Skeletal muscle cell (primary cell): ENCODE results near the gene SERPINA4.
"Not testable (repeated sequence)": the region's sequence is repeated elsewhere in the genome, so short reads cannot be mapped to it uniquely, and the experiment has no call there.

ENCODE experiments used
- DNase-seq: peaks from one replicate; pipeline ENCODE4 v3.0.0-alpha.2; 2010; ENCODE audit warnings: low read depth
- H3K4me3 ChIP-seq: 2 replicates; pipeline ENCODE4 v1.5.1; 2011; ENCODE audit warnings: low read depth, mild to moderate bottlenecking, control low read depth, low read length, moderate library complexity

The SERPINA4 gene

DNA sequence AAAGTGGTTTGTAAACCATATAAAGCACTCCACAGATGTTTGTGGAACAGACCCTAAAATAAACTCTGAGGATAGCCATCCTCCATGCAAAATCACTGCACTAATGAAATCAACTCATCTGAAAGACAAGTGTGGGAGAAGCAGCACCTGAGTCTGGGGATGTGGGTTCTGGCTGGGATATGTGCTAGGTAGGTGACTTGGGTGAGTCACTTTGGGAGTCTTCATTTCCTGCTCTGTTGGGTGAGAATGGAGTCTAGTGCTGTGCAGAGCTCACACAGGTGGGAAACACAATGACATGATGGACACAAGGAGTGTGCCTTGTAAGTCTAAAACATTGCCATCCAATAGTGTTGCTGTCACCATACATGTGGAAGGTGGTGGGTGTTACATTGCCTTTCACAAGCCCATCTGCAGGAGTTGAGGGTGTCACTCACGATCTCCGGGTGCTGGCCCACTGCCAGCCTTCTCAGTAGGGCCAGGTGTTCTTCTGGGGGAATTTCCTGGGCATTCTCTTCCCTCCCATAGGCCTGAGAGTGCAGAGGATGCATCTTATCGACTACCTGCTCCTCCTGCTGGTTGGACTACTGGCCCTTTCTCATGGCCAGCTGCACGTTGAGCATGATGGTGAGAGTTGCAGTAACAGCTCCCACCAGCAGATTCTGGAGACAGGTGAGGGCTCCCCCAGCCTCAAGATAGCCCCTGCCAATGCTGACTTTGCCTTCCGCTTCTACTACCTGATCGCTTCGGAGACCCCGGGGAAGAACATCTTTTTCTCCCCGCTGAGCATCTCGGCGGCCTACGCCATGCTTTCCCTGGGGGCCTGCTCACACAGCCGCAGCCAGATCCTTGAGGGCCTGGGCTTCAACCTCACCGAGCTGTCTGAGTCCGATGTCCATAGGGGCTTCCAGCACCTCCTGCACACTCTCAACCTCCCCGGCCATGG, 2.0 kb downstream of the SERPINA4 start:
- no peak overlapping the region for H3K4me3 ChIP-seq
- no peak for DNase-seq

DNA sequence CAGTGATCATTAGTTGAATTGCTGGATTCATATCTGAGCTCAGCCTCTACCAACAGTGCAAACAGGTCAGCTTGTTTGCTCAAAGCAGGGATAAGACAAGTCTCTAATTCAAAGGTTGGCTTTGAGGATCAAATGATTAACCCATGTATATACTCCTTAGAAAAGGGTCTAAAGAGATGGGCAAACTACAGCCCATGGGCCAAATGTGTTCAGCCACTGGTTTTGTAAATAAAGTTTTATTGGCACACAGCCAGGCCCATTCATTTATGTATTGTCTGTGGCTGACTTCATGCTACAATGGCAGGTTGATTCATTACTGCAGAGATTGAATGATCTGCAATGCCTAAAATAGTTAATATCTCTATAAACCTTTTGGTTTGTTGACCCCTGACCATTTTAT, 3.1 kb downstream of the SERPINA4 start:
- H3K4me3 ChIP-seq, result no peak overlapping the region
- no peak for DNase-seq

GRCh38 chr14:94568186-94568585, 6.9 kb downstream of the SERPINA4 start:
- no peak overlapping the region for H3K4me3 ChIP-seq
- DNase-seq, result no peak

- no peak for DNase-seq
- H3K4me3 ChIP-seq, result no peak overlapping the region
These were observed 8.2 kb downstream of the SERPINA4 start for GRCh38 chr14:94569381-94570001.

GRCh38 chr14:94570002-94570400, 8.8 kb downstream of the SERPINA4 start:
- no peak overlapping the region for H3K4me3 ChIP-seq
- no peak for DNase-seq

DNA sequence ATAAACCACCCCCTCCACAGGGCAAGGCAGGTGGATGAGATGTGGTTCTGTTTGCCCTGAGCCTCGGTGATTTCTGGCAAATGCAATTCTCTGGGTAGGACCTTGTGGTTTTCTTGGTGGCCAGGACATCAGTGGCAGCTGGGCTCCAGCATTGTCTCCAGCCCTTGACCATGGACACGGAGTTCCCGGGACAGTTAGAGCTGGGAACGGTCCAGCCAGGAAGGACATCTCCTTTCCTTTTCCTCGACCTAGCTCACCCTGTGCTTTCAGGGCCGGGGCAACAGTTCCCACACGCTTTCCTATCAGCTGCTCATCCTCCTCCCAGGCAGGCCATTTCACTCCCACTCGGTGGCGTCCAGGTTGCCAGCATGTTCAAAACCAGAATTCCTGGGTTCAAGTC, 9.2 kb downstream of the SERPINA4 start:
- no peak for DNase-seq
- H3K4me3 ChIP-seq, result no peak overlapping the region

- DNase-seq, result no peak
- H3K4me3 ChIP-seq, result no peak overlapping the region
These were observed 10.2 kb downstream of the SERPINA4 start for GRCh38 chr14:94571395-94571794.

DNA sequence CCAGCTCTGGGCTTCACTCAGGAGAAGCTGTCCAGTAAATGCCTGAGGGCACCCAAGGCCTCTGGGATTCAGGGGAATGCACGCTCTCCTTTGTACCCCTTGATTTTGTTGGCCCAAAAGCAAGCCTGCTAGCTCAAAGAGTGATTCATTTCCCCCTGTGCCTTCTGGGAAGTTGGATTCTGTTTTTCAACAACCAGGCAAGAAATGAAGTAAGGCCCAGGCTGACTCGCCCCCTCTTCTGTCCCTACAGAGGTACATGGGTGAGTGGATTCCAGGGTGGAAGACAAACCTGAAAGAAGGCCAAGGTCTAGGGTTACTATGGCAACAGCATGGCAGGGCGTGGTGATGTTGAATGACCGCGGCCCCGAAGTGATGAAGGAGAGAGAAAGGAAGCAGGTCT, 10.7 kb downstream of the SERPINA4 start:
- DNase-seq, result peak; percentile 32
- no peak overlapping the region for H3K4me3 ChIP-seq

- DNase-seq, result no peak
- no peak overlapping the region for H3K4me3 ChIP-seq
These were observed 11.5 kb downstream of the SERPINA4 start for GRCh38 chr14:94572637-94573303.

GRCh38 chr14:94573475-94574277, 12.4 kb downstream of the SERPINA4 start:
- no peak for DNase-seq
- H3K4me3 ChIP-seq, result no peak overlapping the region

GRCh38 chr14:94574336-94574735, 13.1 kb downstream of the SERPINA4 start:
- no peak for DNase-seq
- no peak overlapping the region for H3K4me3 ChIP-seq

DNA sequence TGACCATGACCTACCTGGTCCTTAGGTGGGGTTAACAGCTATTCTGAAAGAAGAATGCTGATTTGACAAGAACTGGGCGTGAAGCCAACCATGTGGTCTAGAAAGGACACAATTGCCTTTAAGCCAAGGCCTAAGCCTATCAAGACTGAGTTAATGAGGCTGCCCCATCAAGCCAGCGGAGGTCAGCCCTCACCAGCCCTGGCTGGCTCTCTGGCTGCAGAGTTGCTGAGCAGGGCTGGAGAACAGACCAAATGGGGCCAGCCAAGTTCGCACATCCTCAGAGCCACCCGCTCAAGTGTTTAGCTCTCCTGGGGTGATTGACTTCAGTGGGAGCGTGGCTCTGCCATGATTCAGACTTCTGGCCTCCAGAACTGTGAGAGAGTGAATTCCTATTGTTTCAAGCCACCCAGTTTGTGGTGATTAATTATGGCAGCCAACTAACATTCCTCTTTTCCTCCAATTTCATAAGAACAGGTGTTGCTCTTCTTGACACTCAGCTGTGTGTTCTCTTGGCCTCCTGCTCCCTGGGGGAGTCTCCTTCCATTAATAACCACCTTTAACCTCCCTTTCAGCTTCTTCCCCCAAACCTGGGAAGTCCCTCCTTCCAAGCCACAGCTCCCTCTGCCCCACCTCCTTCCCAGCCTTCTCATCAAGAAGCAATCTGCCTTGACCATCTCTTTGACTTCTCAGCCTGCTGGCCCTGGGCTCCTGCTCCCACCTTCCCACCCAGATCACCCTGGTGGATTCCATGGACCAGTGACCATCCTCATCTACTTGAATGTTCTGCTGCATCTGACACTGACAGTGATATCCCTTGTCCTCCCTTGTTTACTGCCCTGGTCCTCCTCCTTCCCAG, 14.7 kb downstream of the SERPINA4 start:
- peak; percentile 36 for DNase-seq
- no peak overlapping the region for H3K4me3 ChIP-seq

GRCh38 chr14:94577472-94577871, 16.2 kb downstream of the SERPINA4 start:
- not testable (repeated sequence) for H3K4me3 ChIP-seq, DNase-seq

DNA sequence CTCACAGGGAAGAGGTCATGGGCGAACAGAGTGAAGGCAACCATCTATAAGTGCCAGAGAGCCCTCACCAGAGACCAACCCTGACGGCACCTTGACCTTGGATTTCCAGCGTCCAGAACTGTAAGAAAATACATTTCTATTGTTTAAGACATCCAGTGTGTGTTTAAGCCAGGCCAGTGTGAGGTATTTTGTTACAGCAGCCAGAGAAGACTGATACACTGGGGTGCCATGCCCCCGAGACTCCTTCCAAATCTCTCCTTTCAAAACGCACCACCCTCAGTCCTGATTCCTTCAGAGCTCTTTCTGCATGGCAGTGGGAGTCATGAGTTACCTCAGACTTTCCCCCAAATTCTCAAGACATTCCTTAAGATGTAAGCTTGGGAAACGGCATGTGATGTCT, 17.5 kb downstream of the SERPINA4 start:
- DNase-seq, result no peak
- H3K4me3 ChIP-seq, result no peak overlapping the region

- no peak within 1 kb of the TSS for H3K4me3 ChIP-seq
- DNase-seq, result no peak
These were observed 20.1 kb downstream of the SERPINA4 start, which contains the start of gene SERPINA5 for GRCh38 chr14:94581127-94581999. SERPINA5 (plus strand) TSS chr14:94581426; CDS start chr14:94587363, 5,937 bp downstream.

GRCh38 chr14:94582199-94582750, 21.0 kb downstream of the SERPINA4 start:
- H3K4me3 ChIP-seq, result no peak overlapping the region
- DNase-seq, result no peak

- no peak overlapping the region for H3K4me3 ChIP-seq
- DNase-seq, result no peak
These were observed 21.6 kb downstream of the SERPINA4 start for GRCh38 chr14:94582851-94583250.
